Mesodermal cell (in vitro differentiated cells): ENCODE measurements around the gene TTC28.
"Not testable (repeated sequence)": the region's sequence is repeated elsewhere in the genome, so short reads cannot be mapped to it uniquely, and the experiment has no call there.

Experiments used
- H3K27ac ChIP-seq: 2 replicates; pipeline ENCODE4 v1.7.0; 2013; ENCODE audit warnings: mild to moderate bottlenecking, low read depth, low read length, moderate library complexity; ENCODE audit not compliant: severe bottlenecking
- H3K36me3 ChIP-seq: 2 replicates; pipeline ENCODE4 v1.7.1; 2013; ENCODE audit warnings: mild to moderate bottlenecking, low read length, moderate library complexity; ENCODE audit not compliant: control insufficient read depth, insufficient read depth
- H3K4me1 ChIP-seq: one replicate; pipeline ENCODE4 v1.7.1; 2013; ENCODE audit warnings: mild to moderate bottlenecking, low read length; ENCODE audit not compliant: insufficient read depth, control insufficient read depth, poor library complexity, severe bottlenecking
- H3K4me3 ChIP-seq: 2 replicates; pipeline ENCODE4 v1.7.0; 2013; ENCODE audit warnings: low read length, control low read depth, mild to moderate bottlenecking; ENCODE audit not compliant: insufficient read depth, poor library complexity, severe bottlenecking; ENCODE audit errors: extremely low read depth
- H3K9me3 ChIP-seq: 2 replicates; pipeline ENCODE4 v1.7.1; 2013; ENCODE audit warnings: mild to moderate bottlenecking, low read length, moderate library complexity; ENCODE audit not compliant: control insufficient read depth
- WGBS, 2 experiments: methylation state at CpG; one replicate each; pipeline ENCODE4 v1.1.5; 2013; ENCODE audit warnings: missing lambda C conversion rate in 2 of 2; ENCODE audit not compliant: insufficient coverage in 2 of 2; 5-methylcytosine and 5-hydroxymethylcytosine counted together

The TTC28 gene

DNA sequence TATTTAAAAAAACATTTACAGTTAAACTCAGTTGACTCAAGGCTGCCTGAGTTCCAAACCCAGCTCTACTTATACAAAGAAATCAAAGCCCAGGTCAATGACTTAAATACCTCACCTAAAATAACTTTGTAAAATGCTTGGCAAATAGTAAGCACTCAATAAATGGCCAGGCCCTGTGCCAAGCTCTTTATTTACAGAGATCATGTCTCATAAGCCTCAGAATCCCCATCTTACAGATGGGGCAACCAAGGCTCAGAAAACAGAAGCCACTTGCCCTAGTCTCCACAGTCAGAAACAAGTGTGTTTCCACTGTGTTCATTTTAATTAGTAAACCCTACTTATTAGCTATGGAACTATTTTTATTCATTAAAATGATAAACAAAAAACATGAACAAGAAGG lies 30.5 kb upstream of the TTC28 start:
- Histone ChIP-seq H3K36me3 (peaks cover 21% of the 10 kb centered on the region), H3K4me3 (no peak overlapping the region), H3K27ac (peak overlapping the region; percentile 57), H3K9me3 (no peaks in the 10 kb centered on the region), H3K4me1 (peaks cover 21% of the 10 kb centered on the region)

- Histone ChIP-seq H3K9me3 (no peaks in the 10 kb centered on the region), H3K27ac (no peak overlapping the region), H3K36me3 (peaks cover 18% of the 10 kb centered on the region), H3K4me3 (no peak overlapping the region), H3K4me1 (peaks cover 12% of the 10 kb centered on the region)
- WGBS, 2 experiments: 87 to 96% methylated on average over 2 to 4 of the region's 6 CpGs
Measured at GRCh38 chr22:28706845-28707244, 27.2 kb upstream of the TTC28 start.

DNA sequence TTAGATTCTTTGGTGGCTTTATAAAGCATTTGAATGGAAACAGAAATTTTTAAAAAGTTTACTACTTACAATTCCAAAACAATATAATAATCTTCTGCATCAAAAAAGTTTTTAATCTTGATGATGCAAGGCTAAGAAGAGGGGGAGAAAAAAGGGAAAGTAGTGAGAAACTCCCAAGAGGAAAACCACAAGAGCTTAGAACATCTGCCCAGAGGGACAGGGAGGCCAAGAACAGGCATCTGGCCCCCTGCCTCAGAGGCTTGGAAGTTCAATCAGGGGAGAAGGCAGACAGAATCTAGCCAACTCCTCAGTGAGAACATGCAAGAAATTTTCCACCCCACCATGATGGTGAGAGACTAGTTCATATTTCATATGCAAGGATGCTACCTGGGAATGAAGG lies 23.8 kb upstream of the TTC28 start:
- Histone ChIP-seq H3K4me3 (no peak overlapping the region), H3K9me3 (no peaks in the 10 kb centered on the region), H3K27ac (no peak overlapping the region), H3K4me1 (no peaks in the 10 kb centered on the region), H3K36me3 (peaks cover 17% of the 10 kb centered on the region)

DNA sequence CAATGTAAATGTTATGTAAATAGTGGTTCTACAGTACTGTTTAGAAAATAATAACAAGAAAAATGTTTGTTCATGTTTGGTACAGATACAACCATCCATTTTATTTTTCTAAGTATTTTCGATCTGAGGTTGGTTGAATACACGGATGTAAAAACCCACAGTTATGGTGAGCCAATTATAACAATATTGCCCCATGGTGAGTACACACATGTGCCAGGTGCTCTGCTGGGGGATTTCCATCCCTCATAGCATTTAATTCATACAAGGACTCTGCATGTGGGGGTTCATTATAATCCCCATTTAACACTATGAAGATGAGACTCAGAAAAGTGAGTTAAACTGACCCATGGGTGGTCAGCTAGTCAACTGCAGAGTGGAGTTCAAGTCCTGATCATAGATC lies 23.3 kb upstream of the TTC28 start:
- WGBS, 2 experiments: 100% methylated on average over 2 of the region's 2 CpGs; no CpG with 5 or more reads in 1 of the 2 experiments

GRCh38 chr22:28693041-28693760 lies 13.6 kb upstream of the TTC28 start:
- not testable (repeated sequence) for H3K36me3 ChIP-seq, H3K4me1 ChIP-seq, H3K9me3 ChIP-seq, H3K4me3 ChIP-seq, H3K27ac ChIP-seq
- 85% methylated on average over 5 of the region's 6 CpGs; no CpG with 5 or more reads in 1 of the 2 experiments for WGBS, 2 experiments

More for the DNA sequence above, 23.3 kb upstream of the TTC28 start:
- Histone ChIP-seq H3K36me3 (peaks cover 15% of the 10 kb centered on the region), H3K9me3 (no peaks in the 10 kb centered on the region), H3K4me3 (no peak overlapping the region), H3K27ac (no peak overlapping the region), H3K4me1 (no peaks in the 10 kb centered on the region)

DNA sequence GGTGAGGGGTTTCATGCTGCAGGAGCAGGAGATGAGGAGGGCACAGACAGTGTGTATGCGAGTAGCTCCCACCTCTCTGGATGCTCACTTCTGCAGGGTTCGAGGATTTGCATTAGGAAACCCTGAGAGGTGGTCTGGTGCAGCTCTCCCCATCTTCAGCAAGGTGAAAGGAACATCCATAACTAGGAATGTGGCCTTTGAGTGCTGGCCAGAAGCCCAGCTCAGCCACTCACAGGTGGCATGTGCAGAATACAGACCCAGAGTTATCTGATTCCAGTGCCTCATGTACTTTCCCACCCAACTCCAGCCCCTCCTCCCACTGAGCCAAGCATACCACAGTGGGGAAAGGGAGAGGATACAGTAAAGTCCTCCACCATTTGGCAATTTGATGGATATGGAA lies 10.2 kb upstream of the TTC28 start:
- H3K27ac ChIP-seq, H3K4me3 ChIP-seq, H3K9me3 ChIP-seq, H3K4me1 ChIP-seq, H3K36me3 ChIP-seq: not testable (repeated sequence)
- 88 to 100% methylated on average over 1 of the region's 2 CpGs for WGBS, 2 experiments

GRCh38 chr22:28682966-28683365 lies 3.3 kb upstream of the TTC28 start:
- not testable (repeated sequence) for H3K27ac ChIP-seq, H3K36me3 ChIP-seq, H3K9me3 ChIP-seq, H3K4me3 ChIP-seq, H3K4me1 ChIP-seq
- WGBS, 2 experiments: no CpG with 5 or more reads among the region's 4 CpGs

DNA sequence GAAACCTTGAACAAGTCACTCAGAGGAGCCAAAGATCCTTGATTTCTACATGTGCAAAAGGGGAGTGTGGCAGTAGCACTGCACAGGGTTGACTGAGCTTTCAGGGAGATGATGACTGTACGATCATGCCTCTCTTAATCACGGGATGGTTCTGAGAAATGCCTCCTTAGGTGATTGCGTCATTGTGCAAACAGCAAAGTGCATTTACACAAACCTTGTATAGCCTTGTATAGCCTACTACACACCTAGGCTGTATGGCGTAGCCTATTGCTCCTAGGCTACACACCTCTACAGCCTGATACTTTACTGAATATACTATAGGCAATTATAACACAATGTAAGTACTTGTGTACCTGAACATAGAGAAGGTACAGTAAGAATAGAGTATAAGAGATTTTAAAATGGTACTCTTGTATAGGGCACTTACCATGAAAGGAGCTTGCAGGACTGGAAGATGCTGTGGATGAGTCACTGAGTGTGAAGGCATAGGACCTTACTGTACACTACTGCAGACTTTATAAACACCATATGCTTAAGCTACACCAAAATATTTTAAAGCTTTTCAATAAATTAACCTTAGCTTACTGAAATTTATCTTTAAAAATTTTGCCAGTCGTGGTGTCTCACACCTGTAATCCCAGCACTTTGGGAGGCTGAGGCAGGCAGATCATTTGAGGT lies 1.3 kb upstream of the TTC28 start:
- H3K9me3 ChIP-seq, H3K36me3 ChIP-seq, H3K27ac ChIP-seq, H3K4me1 ChIP-seq, H3K4me3 ChIP-seq: not testable (repeated sequence)
- WGBS, 2 experiments: 100% methylated on average over 1 to 2 of the region's 5 CpGs

DNA sequence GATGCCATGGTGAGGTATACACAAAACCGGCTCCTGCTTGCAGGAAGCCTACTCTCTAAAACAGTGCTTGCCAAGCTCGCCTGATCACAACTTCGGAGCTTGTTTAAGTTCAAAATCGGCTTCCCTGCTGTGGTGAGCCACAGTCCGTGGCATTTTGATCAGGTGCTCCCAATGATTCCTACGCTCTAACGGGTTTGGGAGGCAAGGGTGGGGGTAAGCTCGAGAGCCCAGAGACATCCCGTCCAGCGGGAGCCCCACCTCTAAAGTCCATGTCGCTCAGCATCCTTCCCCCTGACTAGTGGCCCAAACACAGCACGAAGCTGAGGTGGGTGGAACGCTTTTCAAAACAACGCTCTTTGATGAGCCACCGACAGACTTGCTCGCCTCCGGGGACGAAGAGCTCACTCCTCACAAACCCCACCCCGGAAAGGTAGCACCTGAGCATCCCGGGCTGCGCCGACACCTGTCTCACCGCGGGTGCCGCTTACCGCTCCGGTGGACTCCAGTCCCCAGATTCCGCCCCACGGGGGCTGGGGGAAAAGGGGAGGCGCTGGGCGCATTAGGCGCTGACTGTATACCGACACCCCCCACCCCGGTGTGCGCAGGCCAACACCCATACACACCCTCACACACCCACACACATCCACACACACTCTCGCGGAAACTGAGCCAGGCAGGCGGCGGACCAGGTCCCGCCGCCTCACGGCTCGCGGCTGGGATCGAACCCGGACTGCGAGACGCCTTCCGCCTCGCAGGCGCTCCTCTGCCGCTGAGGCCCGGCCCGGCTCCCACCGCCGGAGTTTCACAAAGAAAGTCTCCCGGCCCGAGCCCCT lies 646 bp downstream of the TTC28 start:
- not testable (repeated sequence) for H3K36me3 ChIP-seq, H3K4me1 ChIP-seq, H3K9me3 ChIP-seq
- Histone ChIP-seq H3K4me3 (peak overlapping the region; percentile 63), H3K27ac (peak overlapping the region; percentile 29)
- WGBS, 2 experiments: 17 to 18% methylated on average over 22 to 40 of the region's 58 CpGs

GRCh38 chr22:28678170-28678569 lies 1.5 kb downstream of the TTC28 start:
- H3K4me1 ChIP-seq, H3K4me3 ChIP-seq, H3K36me3 ChIP-seq, H3K9me3 ChIP-seq, H3K27ac ChIP-seq: not testable (repeated sequence)
- 100% methylated on average over 1 of the region's 7 CpGs; no CpG with 5 or more reads in 1 of the 2 experiments for WGBS, 2 experiments
